HuH-7 (cell line): ENCODE results near the gene WNT2B.
A peak's percentile ranks its signal among the peaks of the same experiment; 100 is the strongest.

Source experiments
- DNase-seq: peaks from one replicate; pipeline ENCODE4 v3.0.0; 2011; ENCODE audit warnings: low spot score

Gene WNT2B

GRCh38 chr1:112504661-112505399 lies 3.9 kb upstream of the WNT2B start:
- DNase-seq = no peak

GRCh38 chr1:112505400-112505785 lies 3.4 kb upstream of the WNT2B start:
- DNase-seq = no peak

GRCh38 chr1:112505878-112506277 lies 2.9 kb upstream of the WNT2B start:
- no peak for DNase-seq

- DNase-seq = no peak
Observed at GRCh38 chr1:112506306-112506705, 2.5 kb upstream of the WNT2B start.

GRCh38 chr1:112506731-112507130 lies 2.0 kb upstream of the WNT2B start:
- no peak for DNase-seq

- no peak for DNase-seq
Observed at GRCh38 chr1:112507336-112507735, 1.4 kb upstream of the WNT2B start.

- DNase-seq = peak; percentile 73
Observed at GRCh38 chr1:112507921-112508277, 866 bp upstream of the WNT2B start.

GRCh38 chr1:112509005-112509659 lies 367 bp downstream of the WNT2B start:
- DNase-seq = no peak

- no peak for DNase-seq
Observed at GRCh38 chr1:112509660-112510178, 954 bp downstream of the WNT2B start.

- no peak for DNase-seq
Observed at GRCh38 chr1:112510340-112510739, 1.6 kb downstream of the WNT2B start.

GRCh38 chr1:112511897-112512296 lies 3.1 kb downstream of the WNT2B start:
- DNase-seq = no peak

GRCh38 chr1:112513112-112513870 lies 4.5 kb downstream of the WNT2B start:
- no peak for DNase-seq

- DNase-seq = no peak
Observed at GRCh38 chr1:112514901-112515300, 6.1 kb downstream of the WNT2B start.

GRCh38 chr1:112515311-112516009 lies 6.7 kb downstream of the WNT2B start:
- DNase-seq = no peak

- no peak for DNase-seq
Observed at GRCh38 chr1:112516141-112516540, 7.4 kb downstream of the WNT2B start.

- no peak for DNase-seq
Observed at GRCh38 chr1:112517231-112517630, 8.5 kb downstream of the WNT2B start.

GRCh38 chr1:112517646-112518045 lies 8.9 kb downstream of the WNT2B start:
- no peak for DNase-seq

GRCh38 chr1:112518186-112518585 lies 9.4 kb downstream of the WNT2B start:
- DNase-seq = no peak

- no peak for DNase-seq
Observed at GRCh38 chr1:112520166-112520565, 11.4 kb downstream of the WNT2B start.

GRCh38 chr1:112522621-112523020 lies 13.9 kb downstream of the WNT2B start:
- no peak for DNase-seq

GRCh38 chr1:112524251-112524650 lies 15.5 kb downstream of the WNT2B start:
- no peak for DNase-seq

- no peak for DNase-seq
Observed at GRCh38 chr1:112524986-112525385, 16.2 kb downstream of the WNT2B start.
